AG20443 (cell line): ENCODE data around the gene SFXN2.
A peak's percentile ranks its signal among the peaks of the same experiment; 100 is the strongest.

Source experiments
- DNase-seq: peaks from one replicate; pipeline ENCODE4 v3.0.0; 2012; ENCODE audit warnings: low spot score, mixed read lengths

SFXN2 gene

GRCh38 chr10:102777711-102778453 is 63.4 kb downstream of the SFXN2 start:
- DNase-seq, result no peak

GRCh38 chr10:102778781-102779180 is 64.3 kb downstream of the SFXN2 start:
- DNase-seq, result no peak

- no peak for DNase-seq
These were observed 65.5 kb downstream of the SFXN2 start for GRCh38 chr10:102779680-102780526.

- no peak for DNase-seq
These were observed 66.0 kb downstream of the SFXN2 start for GRCh38 chr10:102780527-102780808.

DNA sequence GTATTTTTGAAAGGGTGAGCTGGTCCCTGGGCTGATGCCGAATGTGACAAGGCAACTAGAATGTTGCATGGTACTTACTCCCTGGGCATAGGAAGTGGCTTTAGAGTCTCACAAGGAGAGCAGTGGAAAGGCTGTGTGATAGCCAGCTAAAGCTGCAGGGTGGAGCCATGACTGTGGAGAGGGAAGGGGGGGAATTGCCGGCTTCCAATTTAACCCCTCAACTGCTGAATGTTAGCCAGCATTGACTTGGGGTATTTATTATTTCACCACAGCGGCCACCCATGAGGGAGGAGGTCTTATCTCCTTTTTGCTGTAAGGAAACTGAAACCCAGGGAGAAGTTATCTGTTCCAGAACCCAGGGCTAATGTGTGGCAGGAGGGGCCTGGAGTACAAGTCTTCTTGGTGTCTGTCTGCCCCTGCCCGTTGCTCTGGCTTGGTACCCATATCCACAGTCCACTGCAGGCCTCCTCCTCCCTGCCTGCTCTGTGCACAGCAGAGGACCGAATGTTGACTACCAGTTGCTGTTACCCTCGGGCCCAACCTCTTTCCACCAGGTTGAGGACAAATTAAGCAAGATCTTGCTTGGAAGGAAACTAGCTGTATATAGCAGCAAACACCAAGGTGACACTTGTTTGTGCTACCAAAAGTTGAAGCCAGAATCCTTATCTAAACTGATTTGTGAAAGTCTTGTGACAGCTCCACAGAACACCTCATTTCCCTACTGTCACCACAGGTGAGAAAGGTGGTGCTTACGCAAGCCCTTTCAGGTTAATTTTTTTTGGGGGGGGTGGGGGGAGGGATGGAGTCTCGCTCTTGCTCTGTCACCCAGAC is 66.9 kb downstream of the SFXN2 start:
- DNase-seq, result no peak

GRCh38 chr10:102781921-102782557 is 67.6 kb downstream of the SFXN2 start:
- no peak for DNase-seq

DNA sequence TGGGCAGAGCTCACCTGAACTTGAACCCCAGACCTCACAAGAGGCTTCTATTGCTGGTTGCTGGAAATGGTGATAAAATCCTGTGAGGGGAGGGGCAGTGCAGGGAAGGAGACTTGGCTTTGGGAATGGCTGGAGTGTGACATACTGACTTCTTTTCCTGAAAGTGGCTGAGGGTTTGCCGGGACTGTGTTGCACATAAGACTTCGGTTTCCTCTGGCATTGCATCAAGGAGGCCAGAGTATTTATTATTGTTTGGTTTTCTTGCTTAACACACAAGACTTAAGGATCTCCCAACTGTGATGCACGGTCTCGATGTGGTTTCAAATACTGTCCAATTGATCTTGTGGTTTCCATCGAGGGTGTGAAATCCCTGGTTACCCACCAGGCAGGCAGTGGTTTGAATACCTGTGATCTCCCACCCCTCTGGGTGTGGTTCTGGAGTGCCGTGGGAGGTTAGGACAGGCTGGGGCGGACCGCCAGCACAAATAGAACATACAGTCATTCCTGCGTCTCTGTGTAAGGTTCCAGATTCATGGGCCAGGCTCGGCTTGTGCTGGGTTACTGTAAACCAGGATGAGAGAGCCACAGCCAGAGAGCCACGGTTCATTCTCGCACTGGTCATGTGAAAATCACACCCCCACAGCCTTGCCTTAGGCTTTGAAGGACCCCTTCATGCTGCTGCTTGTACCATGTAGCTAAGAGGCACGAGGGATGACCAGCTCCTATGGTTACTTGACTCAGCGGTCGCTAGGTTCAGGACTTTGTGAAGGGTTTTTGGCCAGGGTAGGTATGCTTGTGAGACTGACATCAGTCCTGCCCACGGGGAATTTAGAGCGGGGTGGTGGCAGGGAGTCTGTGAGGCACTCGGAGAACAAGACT is 68.5 kb downstream of the SFXN2 start:
- peak; percentile 78 for DNase-seq

- no peak for DNase-seq
These were observed 69.1 kb downstream of the SFXN2 start for GRCh38 chr10:102783568-102783967.

DNA sequence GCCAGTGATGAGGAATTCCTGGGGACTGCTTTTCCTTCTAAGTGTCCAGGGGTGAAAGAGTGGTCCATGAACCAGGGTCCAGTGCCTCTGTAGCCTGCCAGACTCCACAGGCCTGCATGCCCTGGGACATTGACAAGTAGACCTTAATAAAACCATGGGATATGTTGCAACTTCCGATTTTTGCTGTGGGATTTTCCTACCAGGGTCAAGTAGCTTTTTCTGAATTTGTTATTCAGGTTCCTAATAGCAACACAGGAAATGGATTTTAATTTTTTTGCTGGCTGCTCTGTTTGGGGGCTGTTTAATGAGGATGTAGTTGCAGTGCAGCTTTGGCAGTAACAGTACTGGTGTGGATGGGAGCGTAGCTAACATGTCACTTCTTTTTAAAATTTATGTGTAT is 71.4 kb downstream of the SFXN2 start:
- no peak for DNase-seq

DNA sequence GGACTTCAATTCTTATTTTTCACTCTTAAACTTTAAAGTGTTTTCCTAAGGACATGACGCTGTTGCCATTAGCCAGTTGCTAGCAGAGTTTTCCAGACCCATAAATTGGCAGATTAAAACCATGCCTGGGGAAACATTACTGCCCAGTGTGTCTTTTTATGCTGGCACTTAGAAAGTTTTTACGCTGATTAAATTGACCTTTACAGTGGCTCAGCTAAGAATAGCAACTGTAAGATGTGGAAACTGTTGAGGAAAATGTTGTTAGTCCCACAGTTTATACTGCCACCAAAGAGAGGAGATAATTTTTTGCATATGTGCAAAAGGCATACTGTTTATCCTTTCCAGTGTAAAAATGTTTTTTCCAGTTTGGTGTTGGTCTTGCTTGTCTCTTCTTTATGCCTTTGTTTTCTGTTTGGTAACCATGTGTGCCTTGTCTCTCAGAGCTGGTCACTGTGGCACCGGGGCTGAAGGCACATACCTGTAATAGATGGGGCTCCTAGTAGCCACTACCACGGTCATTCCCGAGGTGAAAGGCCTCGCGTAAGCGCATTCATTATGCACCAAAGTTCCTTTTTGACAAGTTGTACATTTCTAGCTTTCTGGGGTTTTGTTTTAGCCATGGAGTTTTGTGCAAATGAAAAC is 77.4 kb downstream of the SFXN2 start:
- DNase-seq, result no peak
